Myocyte (in vitro differentiated cells): ENCODE results near the gene MYO9B. TPM values are rescaled to one million over a fixed set of nuclear protein-coding genes. Genes with fewer than 3 reads are reported as not detected.
A peak's percentile ranks its signal among the peaks of the same experiment; 100 is the strongest.
"Not testable (repeated sequence)": the region's sequence is repeated elsewhere in the genome, so short reads cannot be mapped to it uniquely, and the experiment has no call there.

Source experiments
- DNase-seq: peaks from one replicate; pipeline ENCODE4 v3.0.0-alpha.2; 2012; ENCODE audit warnings: low read depth
- total RNA-seq: library from RNA; depleted of rRNA; stranded (reverse); fragments of >200 nt; gene quantifications from 2 replicates; pipeline ENCODE4 v1.2.3, GENCODE V29; 2014

MYO9B gene
- total RNA-seq, 1 donor from 2014 or later = 35.8 TPM

- DNase-seq = no peak
These were observed 11.3 kb downstream of the MYO9B start for GRCh38 chr19:17086834-17087233.

- no peak for DNase-seq
These were observed 13.0 kb downstream of the MYO9B start for GRCh38 chr19:17088552-17088951.

- DNase-seq = no peak
These were observed 15.0 kb downstream of the MYO9B start for GRCh38 chr19:17090583-17090982.

GRCh38 chr19:17091758-17092333, 16.3 kb downstream of the MYO9B start:
- no peak for DNase-seq

GRCh38 chr19:17092696-17093095, 17.1 kb downstream of the MYO9B start:
- DNase-seq = no peak

GRCh38 chr19:17094694-17095093, 19.1 kb downstream of the MYO9B start:
- not testable (repeated sequence) for DNase-seq

GRCh38 chr19:17095141-17095919, 19.8 kb downstream of the MYO9B start:
- DNase-seq = no peak

- peak; percentile 48 for DNase-seq
These were observed 22.1 kb downstream of the MYO9B start for GRCh38 chr19:17097593-17098126.

GRCh38 chr19:17098326-17098725, 22.7 kb downstream of the MYO9B start:
- no peak for DNase-seq

GRCh38 chr19:17101686-17102628, 26.4 kb downstream of the MYO9B start:
- no peak for DNase-seq

- peak; percentile 33 for DNase-seq
These were observed 27.6 kb downstream of the MYO9B start for GRCh38 chr19:17103177-17103576.

- no peak for DNase-seq
These were observed 29.1 kb downstream of the MYO9B start for GRCh38 chr19:17104679-17105078.

- DNase-seq = no peak
These were observed 30.0 kb downstream of the MYO9B start for GRCh38 chr19:17105556-17105955.

- DNase-seq = not testable (repeated sequence)
These were observed 31.4 kb downstream of the MYO9B start for GRCh38 chr19:17106964-17107363.

- DNase-seq = peak; percentile 91
These were observed 32.2 kb downstream of the MYO9B start for GRCh38 chr19:17107546-17108452.

GRCh38 chr19:17108453-17108784, 32.8 kb downstream of the MYO9B start:
- no peak for DNase-seq

GRCh38 chr19:17109300-17109699, 33.7 kb downstream of the MYO9B start:
- DNase-seq = no peak

- no peak for DNase-seq
These were observed 34.5 kb downstream of the MYO9B start for GRCh38 chr19:17109962-17110598.

- no peak for DNase-seq
These were observed 35.0 kb downstream of the MYO9B start for GRCh38 chr19:17110599-17110966.

- no peak for DNase-seq
These were observed 36.2 kb downstream of the MYO9B start for GRCh38 chr19:17111766-17112165.
